ENCODE results near the gene ANXA5.

DNA sequence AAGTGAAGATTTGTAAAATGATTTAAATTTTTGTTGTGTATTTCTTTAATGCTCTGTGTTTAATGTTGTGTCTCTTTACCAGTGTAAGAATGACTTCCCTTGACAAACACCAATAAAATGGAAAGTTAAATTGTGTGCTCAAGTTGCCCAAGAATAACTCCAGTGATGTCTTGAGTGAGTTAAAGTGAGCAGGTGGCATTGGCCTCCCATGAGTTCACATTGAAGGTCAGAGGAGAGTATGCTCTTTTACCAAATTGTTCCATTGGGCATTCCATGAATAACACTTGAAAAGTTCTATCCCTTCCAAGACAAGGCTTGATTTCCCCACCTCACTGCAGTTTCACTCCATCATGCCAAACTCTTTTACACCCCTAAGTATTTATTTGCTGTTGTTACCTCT lies 4.5 kb downstream of the ANXA5 start:
- TF ChIP-seq, protein P1, sequence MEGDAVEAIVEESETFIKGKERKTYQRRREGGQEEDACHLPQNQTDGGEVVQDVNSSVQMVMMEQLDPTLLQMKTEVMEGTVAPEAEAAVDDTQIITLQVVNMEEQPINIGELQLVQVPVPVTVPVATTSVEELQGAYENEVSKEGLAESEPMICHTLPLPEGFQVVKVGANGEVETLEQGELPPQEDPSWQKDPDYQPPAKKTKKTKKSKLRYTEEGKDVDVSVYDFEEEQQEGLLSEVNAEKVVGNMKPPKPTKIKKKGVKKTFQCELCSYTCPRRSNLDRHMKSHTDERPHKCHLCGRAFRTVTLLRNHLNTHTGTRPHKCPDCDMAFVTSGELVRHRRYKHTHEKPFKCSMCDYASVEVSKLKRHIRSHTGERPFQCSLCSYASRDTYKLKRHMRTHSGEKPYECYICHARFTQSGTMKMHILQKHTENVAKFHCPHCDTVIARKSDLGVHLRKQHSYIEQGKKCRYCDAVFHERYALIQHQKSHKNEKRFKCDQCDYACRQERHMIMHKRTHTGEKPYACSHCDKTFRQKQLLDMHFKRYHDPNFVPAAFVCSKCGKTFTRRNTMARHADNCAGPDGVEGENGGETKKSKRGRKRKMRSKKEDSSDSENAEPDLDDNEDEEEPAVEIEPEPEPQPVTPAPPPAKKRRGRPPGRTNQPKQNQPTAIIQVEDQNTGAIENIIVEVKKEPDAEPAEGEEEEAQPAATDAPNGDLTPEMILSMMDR (IDR thresholded peaks at IDR 0.05): no peak
- no peak for TF ChIP-seq EZH2 (IDR thresholded peaks at IDR 0.05; ENCODE audit: borderline replicate concordance, insufficient read depth, low read depth, low read length, poor library complexity, severe bottlenecking)
